Measurements from ENCODE around the gene ERP44. TPM values are rescaled to one million over a fixed set of nuclear protein-coding genes. Genes with fewer than 3 reads are reported as not detected.

The ERP44 gene
- total RNA-seq, 4 donors from 2014 or later = 12.1 to 13.3 (median 12.7) TPM

GRCh38 chr9:99936947-99937587, 161.7 kb downstream of the ERP44 start:
- TF ChIP-seq EP300 (IDR thresholded peaks at IDR 0.05) = no peak
- no peak for TF ChIP-seq CTCF (IDR thresholded peaks at IDR 0.05)
- TF ChIP-seq POLR2AphosphoS5 (IDR thresholded peaks at IDR 0.05) = no peak
- no peak for TF ChIP-seq POLR2A (IDR thresholded peaks at IDR 0.05; ENCODE audit: low read depth)
- intact Hi-C loops (cut with DNase I) = no loop called here
- Histone ChIP-seq H3K4me3 (no peak overlapping the region), H3K27ac (replicated peaks in 1 of 4) (no peak overlapping the region), H3K36me3 (no peaks in the 10 kb centered on the region), H3K9me3 (peaks cover 0 to 5% (median 0%) of the 10 kb centered on the region in 4 donors), H3K27me3 (no peaks in the 10 kb centered on the region), H3K4me1 (peaks cover 0 to 6% (median 0%) of the 10 kb centered on the region in 4 donors)
- WGBS = 97% methylated on average over 4 of the region's 4 CpGs
- DNase-seq (ENCODE audit: extremely low spot score) = no peak

- TF ChIP-seq CTCF (IDR thresholded peaks at IDR 0.05) = no peak
- no peak for TF ChIP-seq EP300 (IDR thresholded peaks at IDR 0.05)
- no peak for TF ChIP-seq POLR2AphosphoS5 (IDR thresholded peaks at IDR 0.05)
- no peak for TF ChIP-seq POLR2A (IDR thresholded peaks at IDR 0.05; ENCODE audit: low read depth)
- intact Hi-C loops (cut with DNase I) = no loop called here
- 92% methylated on average over 6 of the region's 6 CpGs for WGBS
- Histone ChIP-seq H3K27ac (replicated peaks in 1 of 4) (no peak overlapping the region), H3K4me1 (peaks cover 0 to 6% (median 0%) of the 10 kb centered on the region in 4 donors), H3K4me3 (no peak overlapping the region), H3K27me3 (no peaks in the 10 kb centered on the region), H3K9me3 (peaks cover 0 to 7% (median 4%) of the 10 kb centered on the region in 4 donors), H3K36me3 (peaks cover 0 to 33% (median 8%) of the 10 kb centered on the region in 4 donors)
- no peak for DNase-seq (ENCODE audit: extremely low spot score)
These were observed 167.5 kb downstream of the ERP44 start for GRCh38 chr9:99931155-99931840.

DNA sequence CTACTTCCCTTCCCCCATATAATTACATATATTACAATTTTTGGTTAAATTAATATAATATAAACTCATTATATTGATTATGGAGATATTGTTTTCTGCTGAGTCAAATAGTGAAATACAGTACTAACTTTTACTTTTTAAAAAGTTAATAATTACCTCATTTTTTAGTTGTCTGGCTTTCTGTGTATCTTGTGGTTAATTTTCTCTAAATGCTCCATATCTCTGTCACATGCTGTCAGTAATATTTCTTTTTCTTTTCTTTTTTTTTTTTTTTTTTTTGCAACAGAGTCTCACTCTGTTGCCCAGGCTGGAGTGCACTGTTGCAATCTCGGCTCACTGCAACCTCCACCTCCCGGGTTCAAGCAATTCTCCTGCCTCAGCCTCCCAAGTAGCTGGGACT, 169.1 kb downstream of the ERP44 start:
- intact Hi-C loops (cut with DNase I) = no loop called here
- Histone ChIP-seq H3K4me1 (no peaks in the 10 kb centered on the region), H3K9me3 (peaks cover 0 to 19% (median 15%) of the 10 kb centered on the region in 4 donors), H3K36me3 (peaks cover 0 to 41% (median 9%) of the 10 kb centered on the region in 4 donors), H3K27ac (replicated peaks in 1 of 4) (no peak overlapping the region), H3K27me3 (no peaks in the 10 kb centered on the region), H3K4me3 (no peak overlapping the region)
- WGBS = 88% methylated on average over 2 of the region's 2 CpGs
- TF ChIP-seq POLR2AphosphoS5 (IDR thresholded peaks at IDR 0.05) (no peak), CTCF (IDR thresholded peaks at IDR 0.05) (no peak), POLR2A (IDR thresholded peaks at IDR 0.05; ENCODE audit: low read depth) (no peak), EP300 (IDR thresholded peaks at IDR 0.05) (no peak)
- no peak for DNase-seq (ENCODE audit: extremely low spot score)

Small RNA genes lying within 50 kb of the gene (small RNA-seq; reads per million reads assigned to genes)
- 0 to 0.51 (median 0) reads per million in 3 donors for gene RN7SL75P

Other genes starting within 250 kb of the ERP44 start
- 10 to 100 TPM; 29.3 to 46.7 (median 38.4) TPM for gene STX17, start 192.3 kb downstream of the ERP44 start, total RNA-seq
- gene INVS, start 243 bp upstream of the ERP44 start, total RNA-seq = 10 to 100 TPM; 19.2 to 24.1 (median 23.4) TPM

All from esophagus muscularis mucosa (tissue), 4 donors.